Measurements from ENCODE around the gene CNTNAP2.
"Not testable (repeated sequence)": the region's sequence is repeated elsewhere in the genome, so short reads cannot be mapped to it uniquely, and the experiment has no call there.

CNTNAP2 gene

DNA sequence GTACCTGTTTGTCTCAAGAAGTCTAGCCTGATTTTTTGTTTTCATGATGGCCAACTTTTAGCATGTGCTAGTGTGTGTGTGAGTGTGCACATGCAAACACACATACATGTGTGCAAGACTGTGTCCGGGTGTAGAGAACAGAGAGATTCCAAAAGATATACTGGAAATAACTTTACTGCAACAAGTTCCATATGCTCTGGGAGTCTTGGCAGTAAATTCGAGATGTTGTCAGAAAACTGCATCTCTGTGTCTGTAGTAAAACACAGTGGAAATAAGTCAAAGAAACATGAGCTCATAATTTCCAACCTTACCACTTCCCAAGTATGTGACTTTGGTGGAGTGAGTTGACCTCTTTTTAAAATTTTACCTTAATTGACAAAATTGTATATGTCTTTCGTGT lies 1523.2 kb downstream of the CNTNAP2 start:
- no peak for DNase-seq (ENCODE audit: low read depth in 2 of 2)

DNA sequence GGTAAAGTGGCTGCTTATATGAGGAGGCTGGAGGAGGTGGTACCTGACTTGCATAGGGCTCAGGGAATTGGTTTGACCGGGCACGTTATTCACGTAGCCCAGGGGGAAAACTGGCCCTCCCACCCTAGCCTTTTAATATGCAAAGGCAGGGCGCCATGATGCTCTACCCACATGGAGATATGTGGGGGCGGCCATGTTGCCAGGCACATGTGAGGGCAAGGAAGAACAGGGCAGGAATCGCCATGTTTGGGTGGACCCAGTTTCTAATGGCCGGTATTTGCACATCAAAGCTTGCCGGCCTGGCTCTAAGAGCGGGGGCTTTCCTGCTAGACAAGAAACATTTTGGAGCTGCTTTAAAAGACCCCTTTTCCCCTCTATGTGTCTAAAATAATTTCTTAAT lies 1524.2 kb downstream of the CNTNAP2 start:
- DNase-seq (ENCODE audit: low read depth in 2 of 2): no peak

DNA sequence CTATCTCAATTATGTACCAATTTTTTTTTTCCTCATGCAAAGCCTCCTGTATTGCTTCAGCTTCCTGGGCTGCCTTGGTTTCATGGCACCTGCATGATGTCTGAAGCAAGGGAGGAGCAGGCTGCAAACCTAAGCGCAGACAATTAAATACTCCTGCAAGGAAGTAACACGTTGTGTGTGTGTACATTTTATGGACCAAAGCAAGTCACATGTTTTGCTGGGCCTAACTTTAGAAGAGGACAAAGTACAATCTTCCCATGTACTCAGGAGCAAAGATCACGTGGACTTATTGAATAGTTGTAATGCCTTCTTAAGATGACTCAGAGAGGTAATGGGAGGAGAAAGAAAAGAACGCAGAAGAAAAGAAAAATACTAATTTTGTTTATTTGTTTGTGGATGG lies 1530.0 kb downstream of the CNTNAP2 start:
- no peak for DNase-seq (ENCODE audit: low read depth in 2 of 2)

DNA sequence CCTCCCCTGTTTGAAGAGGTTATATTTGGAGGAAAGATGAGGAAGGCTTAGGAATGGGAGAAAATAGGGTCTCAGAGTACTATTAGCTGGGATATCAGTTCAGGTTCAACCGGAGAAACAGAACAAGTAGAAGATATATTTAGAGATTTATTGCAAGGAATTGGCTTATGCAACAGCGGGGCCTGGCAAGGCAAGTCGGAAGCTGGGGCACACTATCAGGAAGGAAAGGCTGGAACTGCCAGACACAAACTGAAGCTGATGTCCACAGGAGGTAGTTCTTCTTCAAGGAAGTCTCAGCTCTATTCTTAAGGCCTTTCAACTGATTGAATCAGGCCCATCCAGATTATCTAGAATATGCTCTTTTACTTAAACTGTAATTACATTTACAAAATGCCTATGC lies 1534.4 kb downstream of the CNTNAP2 start:
- DNase-seq (ENCODE audit: low read depth in 2 of 2): no peak

DNA sequence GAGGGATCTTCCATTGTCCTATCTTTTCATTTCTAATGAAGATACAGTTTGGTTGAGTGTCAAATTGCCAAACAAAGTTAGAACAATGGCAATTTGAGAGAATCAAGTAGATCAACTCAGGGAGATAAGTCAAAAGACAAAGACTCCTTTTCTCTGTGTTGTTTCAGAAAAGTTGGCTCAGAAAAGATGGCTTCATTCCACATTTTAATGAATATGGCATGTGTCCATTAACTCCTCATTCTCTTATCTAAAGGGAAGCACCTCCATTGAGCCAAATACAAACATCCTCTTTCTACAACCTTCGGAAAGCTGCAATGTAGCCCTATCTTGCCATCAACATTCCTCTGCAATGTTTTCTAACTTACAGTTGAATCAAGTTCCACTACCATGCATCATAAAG lies 1535.0 kb downstream of the CNTNAP2 start:
- DNase-seq (ENCODE audit: low read depth in 2 of 2): no peak

DNA sequence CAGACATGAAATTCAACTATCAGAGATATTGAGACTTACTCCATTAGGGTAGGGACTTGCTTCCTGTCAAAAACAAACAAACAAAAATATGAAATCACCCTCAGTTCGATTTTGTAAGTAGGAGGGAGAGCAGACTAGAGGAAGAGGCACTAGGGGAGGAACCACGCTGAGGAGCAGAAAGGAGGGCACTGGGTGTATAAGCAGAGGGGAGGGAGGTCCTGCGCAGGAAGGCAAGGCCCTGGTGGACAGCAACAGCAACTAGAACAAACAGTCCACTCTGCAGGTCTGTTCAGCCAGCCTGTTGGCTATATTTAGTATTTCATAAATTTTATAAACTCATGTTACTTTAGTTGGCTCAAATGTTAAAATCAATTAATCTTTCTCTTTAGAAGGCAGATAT lies 1536.9 kb downstream of the CNTNAP2 start:
- DNase-seq (ENCODE audit: low read depth in 2 of 2): no peak

DNA sequence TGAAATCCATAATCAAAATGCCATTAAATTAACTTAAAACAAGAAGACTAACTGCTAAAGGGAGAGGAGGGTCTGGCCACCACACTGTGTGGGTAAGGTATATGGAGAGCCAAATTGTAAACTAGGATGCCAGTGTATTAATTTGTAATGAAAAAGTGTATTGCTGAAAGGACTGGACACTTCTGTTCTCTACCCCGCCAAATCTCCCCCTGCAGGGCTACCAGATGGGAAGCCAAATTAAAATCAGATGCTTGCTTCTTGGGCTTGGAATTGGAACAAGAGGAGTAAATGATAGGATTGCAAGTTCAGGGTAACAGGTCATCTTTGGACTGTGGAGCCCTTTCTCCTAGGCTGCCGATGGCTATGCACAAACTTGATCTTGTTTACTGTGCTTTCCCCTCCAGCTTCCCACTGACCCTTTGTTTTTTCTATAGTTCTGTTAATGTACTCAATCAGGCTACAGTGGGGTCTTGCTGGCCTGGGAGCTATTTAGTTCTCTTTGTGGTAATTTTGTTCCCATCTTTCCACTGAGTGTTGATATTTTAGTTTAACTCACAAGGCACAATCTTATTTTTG lies 1541.9 kb downstream of the CNTNAP2 start:
- DNase-seq (ENCODE audit: low read depth in 2 of 2): no peak

DNA sequence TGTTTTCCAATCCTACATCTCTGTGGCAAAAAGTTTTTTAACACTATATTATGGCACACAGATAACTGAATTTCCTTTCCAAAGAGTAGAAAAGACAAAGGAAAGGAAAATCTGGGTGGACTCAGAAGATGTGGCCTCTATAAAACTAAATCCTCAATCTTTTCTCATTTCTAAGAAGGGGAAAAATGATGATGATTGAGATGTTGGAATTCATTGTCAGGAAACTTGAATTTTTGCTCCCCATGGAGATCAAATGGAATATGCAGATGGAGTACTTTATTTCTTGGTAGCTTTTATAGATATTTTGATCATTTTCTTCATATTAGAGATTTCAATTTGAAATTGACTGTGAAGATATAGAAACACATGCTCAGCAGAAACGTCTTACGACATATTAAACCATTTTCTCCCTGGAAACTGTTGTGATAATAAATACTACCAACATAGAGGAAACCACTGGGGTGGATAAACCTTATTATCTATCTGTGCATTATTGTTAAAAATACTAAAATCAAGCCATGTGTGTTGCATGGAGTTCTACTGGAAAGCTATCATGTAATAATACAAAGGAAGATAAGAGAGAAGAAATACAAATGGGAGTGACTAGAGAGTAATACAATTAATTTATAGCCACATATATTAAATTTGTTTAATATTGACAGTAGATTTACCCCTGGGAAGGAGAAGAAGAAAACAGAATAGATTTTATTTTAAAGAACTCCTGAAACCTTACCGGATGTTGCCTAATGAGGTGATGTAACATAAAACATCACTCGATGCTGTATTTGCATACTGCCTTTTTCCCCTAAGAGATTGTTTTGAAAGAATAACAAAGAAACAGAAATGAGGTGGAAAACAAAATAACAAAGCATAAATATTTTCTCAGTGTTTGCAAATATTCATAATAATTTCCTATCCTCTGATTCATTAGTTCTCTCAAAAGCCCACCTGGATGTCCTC lies 1542.7 kb downstream of the CNTNAP2 start:
- DNase-seq (ENCODE audit: low read depth in 2 of 2): no peak

DNA sequence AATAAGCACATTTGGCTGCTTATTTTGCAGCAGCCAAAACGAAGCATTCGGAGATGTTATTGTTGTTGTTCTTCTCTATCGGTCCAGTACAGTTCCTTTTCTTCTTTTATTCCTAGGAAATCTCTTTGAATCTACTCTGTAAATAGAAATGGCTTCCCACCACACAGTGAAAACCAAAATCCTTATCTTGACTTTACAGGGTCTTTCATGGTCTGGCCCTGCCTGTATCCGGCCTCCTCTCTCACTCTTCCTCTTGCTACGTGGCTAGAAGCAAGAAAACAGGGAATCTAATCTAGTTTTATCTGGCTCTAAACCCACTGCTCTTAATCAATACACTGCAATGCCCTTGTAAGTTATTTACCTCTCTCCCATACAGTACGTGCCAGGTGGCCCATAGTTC lies 1547.9 kb downstream of the CNTNAP2 start:
- DNase-seq (ENCODE audit: low read depth in 2 of 2): no peak

DNA sequence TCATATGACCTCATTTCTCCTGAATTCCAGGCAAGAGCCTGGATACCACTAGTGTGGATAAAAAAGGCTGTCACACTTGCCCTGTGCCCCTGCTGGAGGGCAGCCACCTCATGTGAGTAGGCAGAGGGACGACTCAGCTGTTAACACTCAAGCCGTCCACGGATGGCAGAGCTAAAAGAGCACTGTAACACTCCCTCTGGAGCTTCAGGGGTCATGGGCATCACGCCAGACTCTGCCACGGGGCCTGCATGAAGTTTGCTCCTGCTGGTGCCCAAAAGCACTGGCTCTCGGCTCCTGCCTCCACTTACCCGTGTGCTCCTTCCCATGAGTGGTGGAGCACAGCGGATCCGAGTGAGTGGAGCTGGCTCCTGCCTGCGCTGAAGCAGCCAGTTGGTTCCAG lies 1554.2 kb downstream of the CNTNAP2 start:
- DNase-seq (ENCODE audit: low read depth in 2 of 2): no peak

DNA sequence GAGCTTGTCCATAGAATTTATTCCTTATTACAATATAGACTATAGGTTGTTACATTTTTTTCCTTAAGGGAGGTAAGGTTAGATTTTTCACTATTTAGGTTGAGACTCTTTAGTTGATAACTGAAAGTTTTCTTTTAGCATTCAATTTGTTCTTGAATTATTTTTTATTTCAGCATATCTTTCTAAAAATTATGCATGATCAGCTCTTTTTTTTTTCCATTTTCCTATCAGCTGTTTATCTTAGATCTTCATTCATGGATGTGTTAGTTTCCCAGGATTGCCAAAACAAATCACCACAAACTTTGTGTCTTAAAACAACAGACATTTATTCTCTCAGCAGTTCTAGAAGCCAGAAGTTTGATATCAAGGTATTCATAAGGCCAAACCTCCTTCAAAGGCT lies 1558.1 kb downstream of the CNTNAP2 start:
- no peak for DNase-seq (ENCODE audit: low read depth in 2 of 2)

DNA sequence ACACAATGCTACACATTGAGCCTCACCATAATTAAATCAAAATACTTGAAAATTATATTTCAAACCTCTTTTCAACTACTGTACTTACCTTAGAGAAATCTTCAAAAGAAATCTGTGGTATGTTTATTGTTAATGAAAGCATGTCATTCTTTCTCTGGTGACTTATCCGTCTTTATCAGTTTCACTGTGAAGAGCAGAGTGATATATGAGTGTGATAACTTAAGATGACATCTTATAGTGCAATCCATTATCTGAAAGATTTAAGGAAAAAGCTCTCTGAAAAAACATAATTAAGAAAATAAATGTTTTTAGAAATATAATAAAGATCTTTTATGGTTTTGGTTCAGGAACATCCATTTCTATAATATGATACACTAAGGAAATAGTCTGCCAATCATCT lies 1562.3 kb downstream of the CNTNAP2 start:
- no peak for DNase-seq (ENCODE audit: low read depth in 2 of 2)

DNA sequence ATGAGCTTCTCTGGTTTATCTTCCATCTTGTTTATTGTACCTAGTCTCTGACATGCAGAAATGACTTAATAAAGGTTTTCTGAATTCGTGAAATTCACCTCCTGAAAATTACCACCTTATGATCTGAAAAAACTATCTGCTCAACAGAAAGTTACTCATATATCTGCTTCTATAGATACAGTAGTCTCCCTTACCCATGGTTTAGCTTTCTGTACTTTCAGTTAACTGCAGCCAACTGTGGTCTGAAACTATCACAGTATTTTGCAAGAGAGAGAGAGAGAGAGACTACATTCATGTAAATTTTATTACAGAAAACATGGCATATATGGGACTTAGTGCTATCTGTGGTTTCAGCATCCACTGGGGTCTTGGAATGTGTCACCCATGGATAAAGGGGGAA lies 1564.9 kb downstream of the CNTNAP2 start:
- DNase-seq (ENCODE audit: low read depth in 2 of 2): no peak

DNA sequence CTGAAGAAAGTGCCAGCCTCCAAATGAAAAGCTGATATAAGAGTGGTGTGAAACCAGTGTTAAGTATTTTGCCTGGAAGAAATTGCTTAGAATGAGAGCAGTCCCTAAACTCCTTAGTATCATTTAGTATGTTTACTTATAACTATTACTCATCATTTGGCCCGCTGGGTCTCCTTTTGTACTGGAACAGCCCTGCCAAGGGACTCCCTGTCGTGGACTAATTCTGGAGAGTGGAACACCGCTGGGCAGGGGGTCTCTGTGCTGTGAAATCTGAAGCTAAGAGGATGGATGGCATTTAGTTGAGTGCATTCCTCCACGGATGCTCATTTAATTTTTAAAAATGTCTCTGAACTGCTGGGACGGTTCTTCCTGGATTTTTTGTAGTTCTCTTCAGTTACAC lies 1584.1 kb downstream of the CNTNAP2 start:
- no peak for DNase-seq (ENCODE audit: low read depth in 2 of 2)

DNA sequence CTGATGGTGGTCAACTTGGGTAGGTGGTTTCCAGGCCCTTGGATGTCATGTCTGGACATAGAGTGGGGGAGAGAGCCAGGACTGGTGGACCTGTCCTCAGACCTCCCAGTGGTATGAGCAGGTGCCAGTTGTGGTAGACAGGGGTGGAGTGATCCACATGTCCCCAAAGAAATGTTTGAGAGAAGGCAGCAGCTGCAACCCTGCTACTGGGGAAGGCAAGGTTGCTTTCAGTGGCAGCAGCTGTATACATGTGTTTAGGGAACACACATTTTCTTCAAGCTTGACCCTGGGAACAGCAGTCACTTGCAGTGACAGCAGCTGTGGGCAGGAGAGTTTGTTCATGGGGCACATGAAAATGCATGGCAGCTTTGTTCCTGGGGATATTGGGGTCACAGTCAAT lies 1591.3 kb downstream of the CNTNAP2 start:
- DNase-seq (ENCODE audit: low read depth in 2 of 2): no peak

DNA sequence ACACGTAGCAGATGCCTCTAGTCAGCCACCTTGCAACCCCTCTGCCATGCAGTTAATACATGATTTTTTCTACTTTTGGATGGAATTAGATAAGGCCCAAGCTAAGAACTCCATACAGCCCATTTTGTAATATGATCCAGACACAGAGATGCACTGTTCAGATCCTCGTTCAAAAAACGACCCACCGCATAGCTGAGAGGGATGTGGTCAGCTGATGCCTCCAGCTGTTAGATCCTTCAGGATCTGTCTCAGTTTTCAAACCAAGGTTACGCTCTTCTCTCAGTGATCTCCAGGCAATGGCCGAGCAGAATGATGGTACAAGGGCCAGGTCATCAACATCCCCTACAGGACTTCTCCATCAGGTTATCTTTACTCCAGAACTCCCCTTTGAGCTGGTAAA lies 1592.3 kb downstream of the CNTNAP2 start:
- no peak for DNase-seq (ENCODE audit: low read depth in 2 of 2)

DNA sequence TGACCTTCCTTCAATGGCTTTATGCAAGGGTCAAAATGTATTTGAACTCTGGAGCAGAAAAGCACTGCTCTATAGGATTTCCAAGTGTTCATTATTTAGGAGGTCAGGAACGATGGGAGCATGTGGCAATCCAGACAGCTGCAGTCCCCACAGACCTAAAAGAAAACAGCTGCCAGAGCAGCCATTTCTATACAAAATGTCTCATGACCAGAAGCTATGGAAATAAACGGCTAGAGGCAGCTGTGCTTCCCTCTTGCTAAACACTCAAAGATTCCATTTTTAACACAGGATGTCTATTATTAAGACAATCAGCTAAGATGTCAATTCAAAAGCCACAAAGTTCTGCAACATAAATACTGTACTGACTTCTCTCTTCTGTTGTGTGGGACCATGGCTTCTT lies 1594.8 kb downstream of the CNTNAP2 start:
- no peak for DNase-seq (ENCODE audit: low read depth in 2 of 2)

DNA sequence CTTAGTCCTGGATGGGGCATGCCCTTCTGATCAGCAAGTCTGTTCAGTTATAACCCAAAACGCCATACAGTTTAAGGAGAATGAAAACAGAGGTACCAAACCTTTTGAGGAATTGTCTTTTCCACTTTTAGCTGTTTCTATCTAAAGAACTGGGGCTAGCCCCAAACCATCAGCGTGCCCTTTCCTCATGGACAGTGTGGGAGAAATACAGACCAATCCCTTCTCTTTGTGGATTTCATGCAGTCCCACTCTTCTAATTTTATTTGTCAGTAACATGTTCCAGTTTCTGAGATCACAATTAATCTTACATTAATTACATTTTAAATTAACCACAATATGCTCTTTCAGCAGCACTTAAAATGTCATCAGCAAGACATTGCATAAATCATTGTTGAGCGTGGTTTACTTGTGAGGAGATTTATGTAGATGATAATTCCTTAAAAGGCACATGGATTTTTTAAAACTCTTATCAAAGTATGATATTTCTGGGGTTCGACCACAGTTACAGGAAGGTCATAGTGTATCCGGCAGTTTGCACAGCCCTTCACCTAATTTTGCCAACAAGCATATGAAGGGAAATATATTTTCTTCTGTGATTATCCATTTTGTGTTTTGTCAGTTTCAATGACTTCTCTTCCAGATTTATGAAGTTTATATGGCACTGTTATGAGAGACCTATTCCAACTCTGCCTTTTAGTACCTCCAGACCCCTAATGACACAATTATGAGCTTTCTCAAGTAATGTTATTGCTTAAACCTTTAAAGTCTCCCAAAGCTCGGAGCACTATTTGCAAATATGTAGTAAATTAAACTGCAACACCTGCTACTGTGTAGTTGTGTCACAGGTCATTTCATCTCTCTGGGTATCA lies 1605.6 kb downstream of the CNTNAP2 start:
- DNase-seq (ENCODE audit: low read depth in 2 of 2): no peak

DNA sequence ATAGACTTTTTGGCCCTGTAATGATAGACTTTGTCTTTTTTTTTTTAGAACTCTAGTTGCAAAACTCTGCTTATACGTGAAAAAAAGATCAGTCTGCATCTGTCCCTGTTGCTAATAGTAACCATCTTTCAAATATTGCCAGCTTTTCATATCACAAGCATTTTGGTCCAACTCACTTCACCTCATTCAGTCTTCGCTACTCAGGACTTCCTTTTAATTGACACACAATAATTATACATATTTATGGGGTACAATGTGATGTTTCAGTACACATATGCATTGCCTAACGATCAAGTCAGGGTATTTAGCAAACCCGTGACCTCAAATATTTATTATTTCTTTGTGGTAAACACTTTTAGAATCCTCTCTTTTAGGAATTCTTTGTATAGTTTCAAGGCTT lies 1606.9 kb downstream of the CNTNAP2 start:
- no peak for DNase-seq (ENCODE audit: low read depth in 2 of 2)

DNA sequence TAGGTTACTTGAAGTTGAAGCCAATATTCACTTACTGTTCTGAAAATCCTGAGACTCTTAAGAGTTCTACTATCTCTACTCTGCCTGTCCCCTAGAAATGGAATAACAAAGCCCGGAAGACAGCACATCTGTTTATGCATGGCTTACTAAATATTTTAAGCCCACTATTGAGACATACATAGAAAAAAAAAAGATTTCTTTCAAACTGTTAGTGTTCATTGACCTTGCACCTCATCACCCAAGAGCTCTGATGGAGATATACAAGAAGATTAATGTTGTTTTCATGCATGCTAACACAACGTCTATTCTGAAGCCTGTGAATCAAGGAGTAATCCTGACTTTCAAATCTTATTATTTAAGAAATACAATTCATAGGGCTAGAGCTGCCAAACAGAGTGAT lies 1614.7 kb downstream of the CNTNAP2 start:
- no peak for DNase-seq (ENCODE audit: low read depth in 2 of 2)

DNA sequence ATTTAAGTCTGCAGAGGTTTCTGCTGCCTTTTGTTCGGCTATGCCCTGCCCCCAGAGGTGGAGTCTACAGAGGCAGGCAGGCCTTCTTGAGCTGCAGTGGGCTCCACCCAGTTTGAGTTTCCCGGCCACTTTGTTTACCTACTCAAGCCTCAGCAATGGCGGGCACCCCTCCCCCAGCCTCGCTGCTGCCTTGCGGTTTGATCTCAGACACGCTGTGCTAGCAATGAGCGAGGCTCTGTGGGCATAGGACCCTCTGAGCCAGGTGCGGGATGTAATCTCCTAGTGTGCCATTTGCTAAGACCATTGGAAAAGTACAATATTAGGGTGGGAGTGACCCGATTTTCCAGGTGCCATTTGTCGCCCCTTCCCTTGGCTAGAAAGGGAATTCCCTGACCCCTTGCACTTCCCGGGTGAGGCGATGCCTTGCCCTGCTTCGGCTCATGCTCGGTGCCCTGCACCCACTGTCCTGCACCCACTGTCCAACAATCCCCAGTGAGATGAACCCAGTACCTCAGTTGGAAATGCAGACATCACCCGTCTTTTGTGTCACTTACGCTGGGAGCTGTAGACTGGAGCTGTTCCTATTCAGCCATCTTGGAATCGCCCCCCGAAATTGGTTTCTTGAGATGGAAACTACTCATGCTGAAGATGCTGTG lies 1621.1 kb downstream of the CNTNAP2 start:
- not testable (repeated sequence) for DNase-seq (ENCODE audit: low read depth in 2 of 2)

DNA sequence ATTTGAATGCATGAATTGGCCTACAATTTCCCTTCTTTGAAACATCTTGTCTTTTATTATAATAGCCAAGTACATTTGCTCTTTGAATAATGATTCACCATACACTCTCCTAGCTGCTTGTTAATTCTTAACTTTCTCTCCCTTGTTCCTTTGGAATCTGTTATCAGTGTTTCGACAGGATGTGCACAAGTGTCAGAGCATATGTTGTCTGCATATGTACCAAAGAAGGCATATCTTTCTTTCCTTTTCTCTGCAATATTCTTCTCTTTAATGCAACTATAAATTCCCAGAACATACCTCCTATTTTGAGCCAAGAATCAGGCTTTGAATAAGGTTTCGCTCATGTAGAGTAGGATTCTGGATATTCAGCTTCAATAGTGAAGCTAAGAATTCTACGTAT lies 1625.7 kb downstream of the CNTNAP2 start:
- no peak for DNase-seq (ENCODE audit: low read depth in 2 of 2)
